ENCODE data around the gene RAD50.

The RAD50 gene

GRCh38 chr5:132662004-132662401 lies 105.2 kb downstream of the RAD50 start:
- no peak for DNase-seq (ENCODE audit: low read depth)
- TF ChIP-seq CTCF (IDR thresholded peaks at IDR 0.05; ENCODE audit: control insufficient read depth, extremely low read depth, insufficient read depth), result no peak

GRCh38 chr5:132662925-132663770 lies 106.4 kb downstream of the RAD50 start:
- TF ChIP-seq CTCF (IDR thresholded peaks at IDR 0.05; ENCODE audit: control insufficient read depth, extremely low read depth, insufficient read depth), result no peak
- no peak for DNase-seq (ENCODE audit: low read depth)
- H3K4me3 ChIP-seq (ENCODE audit: low read depth, low read length), result no peak overlapping the region

More at GRCh38 chr5:132662004-132662401, 105.2 kb downstream of the RAD50 start:
- no peak overlapping the region for H3K4me3 ChIP-seq (ENCODE audit: low read depth, low read length)

GRCh38 chr5:132663771-132664695 lies 107.3 kb downstream of the RAD50 start:
- no peak for DNase-seq (ENCODE audit: low read depth)
- H3K4me3 ChIP-seq (ENCODE audit: low read depth, low read length), result no peak overlapping the region
- TF ChIP-seq CTCF (IDR thresholded peaks at IDR 0.05; ENCODE audit: control insufficient read depth, extremely low read depth, insufficient read depth), result no peak

GRCh38 chr5:132664696-132665209 lies 108.0 kb downstream of the RAD50 start:
- DNase-seq (ENCODE audit: low read depth), result no peak
- TF ChIP-seq CTCF (IDR thresholded peaks at IDR 0.05; ENCODE audit: control insufficient read depth, extremely low read depth, insufficient read depth), result no peak

DNA sequence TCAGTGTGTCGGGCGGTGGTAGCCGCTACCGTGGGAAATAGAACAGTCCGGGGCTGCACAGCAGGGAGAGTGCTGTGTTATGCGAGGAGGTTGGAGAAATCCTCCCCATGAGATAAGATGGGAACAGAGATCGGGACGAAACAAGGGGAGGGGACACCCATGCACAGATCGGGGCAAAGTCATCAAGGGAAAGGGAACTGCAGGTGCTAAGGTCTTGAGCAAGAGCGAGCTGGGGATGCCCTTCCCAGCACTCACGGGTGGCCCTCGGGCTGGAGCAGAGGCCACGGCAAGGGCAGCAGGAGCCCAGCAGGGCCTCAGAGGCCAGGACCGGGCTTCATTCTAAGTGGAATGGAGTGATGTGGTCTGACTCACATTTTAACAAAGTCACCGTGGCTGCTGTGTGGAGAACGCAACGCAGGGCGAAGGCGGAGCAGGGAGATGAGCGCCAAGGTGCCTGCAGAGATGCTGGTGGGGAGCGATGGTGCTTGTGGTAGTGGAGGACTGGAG lies 108.8 kb downstream of the RAD50 start:
- no peak for TF ChIP-seq CTCF (IDR thresholded peaks at IDR 0.05; ENCODE audit: control insufficient read depth, extremely low read depth, insufficient read depth)
- no peak overlapping the region for H3K4me3 ChIP-seq (ENCODE audit: low read depth, low read length)
- DNase-seq (ENCODE audit: low read depth), result no peak

More at GRCh38 chr5:132664696-132665209, 108.0 kb downstream of the RAD50 start:
- H3K4me3 ChIP-seq (ENCODE audit: low read depth, low read length), result no peak overlapping the region

- no peak for TF ChIP-seq CTCF (IDR thresholded peaks at IDR 0.05; ENCODE audit: control insufficient read depth, extremely low read depth, insufficient read depth)
- DNase-seq (ENCODE audit: low read depth), result no peak
- no peak overlapping the region for H3K4me3 ChIP-seq (ENCODE audit: low read depth, low read length)
These were observed 109.7 kb downstream of the RAD50 start for GRCh38 chr5:132666310-132667123.

Measured in LNCaP clone FGC (cell line).